HEK293 (cell line): ENCODE data around the gene EML6.

Experiments
- CTCF ChIA-PET: fragments of 350-600 bp; formaldehyde crosslinking; extraction: SDS; loops from one replicate; lab custom pipeline; 2021; ENCODE audit warnings: antibody characterized with exemption; lab: Yijun Ruan, JAX
- POLR2A ChIA-PET: fragments of 300-600 bp; formaldehyde crosslinking; extraction: SDS; loops from one replicate; lab custom pipeline; 2020; ENCODE audit warnings: antibody characterized with exemption, inconsistent platforms; lab: Yijun Ruan, JAX
- H3K27ac ChIP-seq: fragments of 200-500 bp; sonication (Bioruptor generic); 2 replicates; pipeline ENCODE4 v1.5.1; 2014; ENCODE audit warnings: low read depth, low read length, control low read depth, inconsistent platforms; ENCODE audit errors: extremely low read depth
- H3K36me3 ChIP-seq, 2 experiments: fragments of 200-500 bp in 1 of 2; sonication (Bioruptor generic) in 1 of 2; 1 replicate in 1 of 2; 2 replicates in 1 of 2; pipeline ENCODE4 v1.5.1; 2014 to 2017; ENCODE audit warnings: inconsistent platforms in 2 of 2, low read length in 2 of 2; ENCODE audit not compliant: control insufficient read depth in 2 of 2, insufficient read depth in 1 of 2
- H3K4me1 ChIP-seq: fragments of 200-500 bp; sonication (Bioruptor generic); 2 replicates; pipeline ENCODE4 v1.5.1; 2014; ENCODE audit warnings: mild to moderate bottlenecking, low read length, inconsistent platforms; ENCODE audit not compliant: control insufficient read depth, insufficient read depth
- H3K4me3 ChIP-seq: 2 replicates; pipeline ENCODE4 v1.5.1; 2011; ENCODE audit warnings: low read depth, mild to moderate bottlenecking, control low read depth, low read length, moderate library complexity
- H3K9me3 ChIP-seq: fragments of 200-500 bp; sonication (Bioruptor generic); 2 replicates; pipeline ENCODE4 v1.5.1; 2014; ENCODE audit warnings: low read depth, low read length, inconsistent platforms; ENCODE audit not compliant: control insufficient read depth, insufficient read depth
- CTCF ChIP-seq: fragments of 450-650 bp; formaldehyde crosslinking; IDR thresholded peaks from 2 replicates; pipeline ENCODE4 v1.5.1; 2016; ENCODE audit warnings: missing biosample characterization, missing genetic modification characterization
- IKZF3 ChIP-seq: fragments of 450-650 bp; IDR thresholded peaks from 2 replicates; pipeline ENCODE4 v1.5.0; 2018; ENCODE audit warnings: missing biosample characterization, mild to moderate bottlenecking, missing genetic modification characterization, moderate library complexity
- KLF10 ChIP-seq: fragments of 450-650 bp; IDR thresholded peaks from 2 replicates; pipeline ENCODE4 v1.5.1; 2018; ENCODE audit warnings: missing biosample characterization, mild to moderate bottlenecking, missing genetic modification characterization
- KLF9 ChIP-seq: fragments of 450-650 bp; formaldehyde crosslinking; IDR thresholded peaks from 2 replicates; pipeline ENCODE4 v1.5.1; 2016; ENCODE audit warnings: missing biosample characterization, missing genetic modification characterization, low read depth
- MEIS1 ChIP-seq: sonication (generic); formaldehyde crosslinking; IDR thresholded peaks from 2 replicates; pipeline ENCODE4 v1.8.1; 2022; ENCODE audit warnings: missing genetic modification reagents, mild to moderate bottlenecking, borderline replicate concordance
- MYNN ChIP-seq: fragments of 450-650 bp; formaldehyde crosslinking; IDR thresholded peaks from 2 replicates; pipeline ENCODE4 v1.5.1; 2016; ENCODE audit warnings: missing biosample characterization, missing genetic modification characterization, borderline replicate concordance
- PBX3 ChIP-seq: sonication (generic); formaldehyde crosslinking; IDR thresholded peaks from 2 replicates; pipeline ENCODE4 v1.8.1; 2022; ENCODE audit warnings: mild to moderate bottlenecking, moderate library complexity, missing genetic modification reagents
- PRDM1 ChIP-seq: fragments of 450-650 bp; formaldehyde crosslinking; IDR thresholded peaks from 2 replicates; pipeline ENCODE4; 2016; ENCODE audit warnings: missing biosample characterization, missing genetic modification characterization
- PRDM6 ChIP-seq: fragments of 450-650 bp; formaldehyde crosslinking; IDR thresholded peaks from 2 replicates; pipeline ENCODE4 v1.5.1; 2017; ENCODE audit warnings: missing biosample characterization, missing genetic modification characterization
- ZBTB48 ChIP-seq: fragments of 450-650 bp; formaldehyde crosslinking; IDR thresholded peaks from 2 replicates; pipeline ENCODE4 v1.5.1; 2016; ENCODE audit warnings: missing biosample characterization, missing genetic modification characterization
- ZBTB7A ChIP-seq: fragments of 450-650 bp; formaldehyde crosslinking; IDR thresholded peaks from 2 replicates; pipeline ENCODE4 v1.5.1; 2016; ENCODE audit warnings: low read depth, missing biosample characterization, missing genetic modification characterization
- ZFHX2 ChIP-seq: fragments of 450-650 bp; formaldehyde crosslinking; conservative IDR thresholded peaks from 2 replicates; pipeline ENCODE4 v1.5.1; 2016; ENCODE audit warnings: missing biosample characterization, missing genetic modification characterization
- ZNF140 ChIP-seq: fragments of 450-650 bp; formaldehyde crosslinking; IDR thresholded peaks from 2 replicates; pipeline ENCODE4 v1.5.1; 2016; ENCODE audit warnings: missing biosample characterization, missing genetic modification characterization
- ZNF148 ChIP-seq: fragments of 450-650 bp; formaldehyde crosslinking; IDR thresholded peaks from 2 replicates; pipeline ENCODE4 v1.5.0; 2017; ENCODE audit warnings: missing biosample characterization, missing genetic modification characterization, borderline replicate concordance
- ZNF223 ChIP-seq: fragments of 450-650 bp; formaldehyde crosslinking; IDR thresholded peaks from 2 replicates; pipeline ENCODE4 v1.5.1; 2016; ENCODE audit warnings: missing biosample characterization, missing genetic modification characterization
- ZNF24 ChIP-seq: fragments of 450-650 bp; formaldehyde crosslinking; IDR thresholded peaks from 2 replicates; pipeline ENCODE4 v1.5.1; 2016; ENCODE audit warnings: missing biosample characterization, missing genetic modification characterization
- ZNF274 ChIP-seq, 2 experiments: fragments of 200-500 bp in 1 of 2; fragments of 450-650 bp in 1 of 2; sonication (Bioruptor generic) in 1 of 2; formaldehyde crosslinking in 1 of 2; IDR thresholded peaks; 2 replicates each; pipeline versions ENCODE4 v1.5.1 to v1.6.1; 2014 to 2016; ENCODE audit warnings: borderline replicate concordance in 1 of 2, inconsistent platforms in 1 of 2, low read length in 1 of 2, missing biosample characterization in 1 of 2, missing genetic modification characterization in 1 of 2
- ZNF391 ChIP-seq: fragments of 450-650 bp; formaldehyde crosslinking; IDR thresholded peaks from 2 replicates; pipeline ENCODE4 v1.5.1; 2016; ENCODE audit warnings: low read depth, missing biosample characterization, missing genetic modification characterization, borderline replicate concordance
- ZNF488 ChIP-seq: fragments of 450-650 bp; formaldehyde crosslinking; IDR thresholded peaks from 2 replicates; pipeline ENCODE4 v1.5.1; 2016; ENCODE audit warnings: missing biosample characterization, missing genetic modification characterization
- ZNF529 ChIP-seq: fragments of 450-650 bp; formaldehyde crosslinking; IDR thresholded peaks from 2 replicates; pipeline ENCODE4 v1.5.1; 2017; ENCODE audit warnings: missing genetic modification characterization, missing biosample characterization; ENCODE audit not compliant: insufficient replicate concordance
- ZNF585B ChIP-seq: fragments of 450-650 bp; formaldehyde crosslinking; IDR thresholded peaks from 2 replicates; pipeline ENCODE4 v1.5.1; 2016; ENCODE audit warnings: missing biosample characterization, missing genetic modification characterization
- ZNF707 ChIP-seq: fragments of 450-650 bp; formaldehyde crosslinking; IDR thresholded peaks from 2 replicates; pipeline ENCODE4 v1.5.1; 2016; ENCODE audit warnings: missing biosample characterization, missing genetic modification characterization
- ZNF777 ChIP-seq: fragments of 450-650 bp; formaldehyde crosslinking; IDR thresholded peaks from 2 replicates; pipeline ENCODE4 v1.5.1; 2017; ENCODE audit warnings: missing biosample characterization, missing genetic modification characterization, borderline replicate concordance
- ZSCAN18 ChIP-seq: fragments of 450-650 bp; formaldehyde crosslinking; IDR thresholded peaks from 2 replicates; pipeline ENCODE4 v1.5.1; 2016; ENCODE audit warnings: missing biosample characterization, missing genetic modification characterization

EML6 gene

GRCh38 chr2:54771166-54771885 lies 47.9 kb downstream of the EML6 start:
- H3K4me1 ChIP-seq = no peaks in the 10 kb centered on the region
- H3K27ac ChIP-seq = no peak overlapping the region
- H3K36me3 ChIP-seq = no peaks in the 10 kb centered on the region
- POLR2A ChIA-PET = no interaction called here
- no peak overlapping the region for H3K4me3 ChIP-seq
- TF ChIP-seq ZFHX2 (tag by site-specific recombination) (no peak), ZNF391 (no peak), KLF10 (tag by site-specific recombination) (no peak), ZNF148 (tag by site-specific recombination) (no peak), IKZF3 (tag by site-specific recombination) (no peak), PBX3 (no peak), ZNF777 (tag by site-specific recombination) (no peak)
- TF ChIP-seq, all 188 proteins: peak for 0
- CTCF ChIA-PET = interaction anchor here (0.8 kb wide), 1 partner anchor 657 kb away, joined by 3 read pairs; no protein-coding TSS in a partner anchor
- H3K9me3 ChIP-seq = no peaks in the 10 kb centered on the region

GRCh38 chr2:54772110-54772509 lies 48.6 kb downstream of the EML6 start:
- ChIA-PET POLR2A (no interaction called here), CTCF (interaction anchor here (2.5 kb wide), 1 partner anchor 8 kb away, joined by 11 read pairs; no protein-coding TSS in a partner anchor)
- Histone ChIP-seq H3K4me1 (no peaks in the 10 kb centered on the region), H3K4me3 (no peak overlapping the region), H3K27ac (no peak overlapping the region), H3K36me3 (no peaks in the 10 kb centered on the region), H3K9me3 (no peaks in the 10 kb centered on the region)
- TF ChIP-seq PRDM1 (tag by site-specific recombination) (no peak), MEIS1 (no peak), ZNF274 (IDR thresholded peaks at IDR 0.05; ENCODE audit: low read length) (no peak), ZNF274 (tag by site-specific recombination; IDR thresholded peaks at IDR 0.05; ENCODE audit: borderline replicate concordance) (no peak), ZNF223 (tag by site-specific recombination) (no peak), ZSCAN18 (tag by site-specific recombination) (no peak), ZBTB48 (tag by site-specific recombination) (no peak), PRDM6 (no peak), MYNN (tag by site-specific recombination) (no peak), KLF9 (no peak), ZNF488 (tag by site-specific recombination) (no peak), ZNF140 (tag by site-specific recombination) (no peak), ZNF24 (tag by site-specific recombination) (no peak), ZNF529 (no peak), ZBTB7A (tag by site-specific recombination) (no peak), CTCF (no peak), ZNF585B (tag by site-specific recombination) (no peak), ZNF707 (tag by site-specific recombination) (no peak)
